ENCODE data around the gene BORCS5.
A peak's percentile ranks its signal among the peaks of the same experiment; 100 is the strongest.

The BORCS5 gene

DNA sequence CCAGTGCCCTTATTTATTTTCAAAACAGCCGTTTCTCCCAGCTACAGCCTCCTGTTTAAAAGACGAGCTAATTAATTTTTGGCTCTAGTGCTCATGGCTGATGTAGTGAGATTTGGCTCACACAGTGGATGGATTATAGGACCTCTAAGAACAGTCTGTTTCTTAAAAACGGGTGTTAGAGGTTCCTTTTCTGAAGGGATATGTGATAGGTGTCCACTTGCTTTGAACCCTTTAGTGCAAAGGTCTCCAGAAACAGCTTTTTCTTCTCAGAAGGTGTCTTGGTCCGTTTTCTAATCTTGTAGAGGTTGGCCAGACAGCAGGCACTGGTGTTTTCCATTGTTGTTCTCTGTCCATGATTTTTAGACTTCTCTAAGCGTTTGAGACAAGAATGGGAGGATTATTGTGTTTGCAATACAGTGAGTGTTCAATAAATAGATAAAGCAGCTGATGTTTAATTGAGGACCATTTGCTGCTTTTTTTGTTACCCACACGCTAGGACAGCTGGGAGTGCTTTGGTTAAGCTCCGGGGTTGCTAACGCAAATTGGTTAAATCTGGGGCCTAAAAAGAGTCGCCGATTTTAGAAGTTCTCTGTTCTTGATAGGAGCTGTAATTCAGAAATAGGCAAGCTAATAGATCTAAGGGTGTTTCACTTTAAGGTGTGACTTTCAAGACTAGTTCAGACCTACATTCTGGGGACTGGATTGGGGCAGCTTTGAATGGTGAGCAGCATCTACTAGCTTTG is 1.0 kb downstream of the BORCS5 start:
- Histone ChIP-seq H3K27me3 (ENCODE audit: control insufficient read depth, low read length) (no peaks in the 10 kb centered on the region), H3K9me3 (ENCODE audit: control insufficient read depth, insufficient read depth, low read length) (no peaks in the 10 kb centered on the region), H4K20me1 (ENCODE audit: control insufficient read depth, insufficient read depth, low read depth, low read length) (no peaks in the 10 kb centered on the region), H3K4me2 (ENCODE audit: low read length) (peak overlapping the region; percentile 75), H3K36me3 (ENCODE audit: control insufficient read depth, low read length) (no peaks in the 10 kb centered on the region), H3K9me2 (replicated peaks; ENCODE audit: control insufficient read depth, low read length) (no peaks in the 10 kb centered on the region), H3K79me2 (ENCODE audit: control insufficient read depth, low read length) (peaks cover 26% of the 10 kb centered on the region), H3F3A (ENCODE audit: control insufficient read depth, insufficient read depth) (peaks cover 3% of the 10 kb centered on the region; the same call in 1 of the 2 replicates), H3K4me1 (ENCODE audit: control insufficient read depth, low read length) (peaks cover 18% of the 10 kb centered on the region), H3K27ac (ENCODE audit: low read depth, low read length) (peak overlapping the region; percentile 78), H3K4me3 (ENCODE audit: low read length) (peak overlapping the region; percentile 72)
- TF ChIP-seq EZH2phosphoT487 (IDR thresholded peaks at IDR 0.05; ENCODE audit: borderline replicate concordance, low read length): no peak
- TF ChIP-seq, protein P1, sequence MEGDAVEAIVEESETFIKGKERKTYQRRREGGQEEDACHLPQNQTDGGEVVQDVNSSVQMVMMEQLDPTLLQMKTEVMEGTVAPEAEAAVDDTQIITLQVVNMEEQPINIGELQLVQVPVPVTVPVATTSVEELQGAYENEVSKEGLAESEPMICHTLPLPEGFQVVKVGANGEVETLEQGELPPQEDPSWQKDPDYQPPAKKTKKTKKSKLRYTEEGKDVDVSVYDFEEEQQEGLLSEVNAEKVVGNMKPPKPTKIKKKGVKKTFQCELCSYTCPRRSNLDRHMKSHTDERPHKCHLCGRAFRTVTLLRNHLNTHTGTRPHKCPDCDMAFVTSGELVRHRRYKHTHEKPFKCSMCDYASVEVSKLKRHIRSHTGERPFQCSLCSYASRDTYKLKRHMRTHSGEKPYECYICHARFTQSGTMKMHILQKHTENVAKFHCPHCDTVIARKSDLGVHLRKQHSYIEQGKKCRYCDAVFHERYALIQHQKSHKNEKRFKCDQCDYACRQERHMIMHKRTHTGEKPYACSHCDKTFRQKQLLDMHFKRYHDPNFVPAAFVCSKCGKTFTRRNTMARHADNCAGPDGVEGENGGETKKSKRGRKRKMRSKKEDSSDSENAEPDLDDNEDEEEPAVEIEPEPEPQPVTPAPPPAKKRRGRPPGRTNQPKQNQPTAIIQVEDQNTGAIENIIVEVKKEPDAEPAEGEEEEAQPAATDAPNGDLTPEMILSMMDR (IDR thresholded peaks at IDR 0.05; ENCODE audit: low read depth, low read length, poor library complexity, severe bottlenecking): no peak

GRCh38 chr12:12358528-12358927 is 1.6 kb downstream of the BORCS5 start:
- peak overlapping the region; percentile 72 for H3K4me3 ChIP-seq (ENCODE audit: low read length)
- H4K20me1 ChIP-seq (ENCODE audit: control insufficient read depth, insufficient read depth, low read depth, low read length): no peaks in the 10 kb centered on the region
- H3F3A ChIP-seq (ENCODE audit: control insufficient read depth, insufficient read depth): peaks cover 3% of the 10 kb centered on the region; the same call in 1 of the 2 replicates
- TF ChIP-seq, protein P1 (IDR thresholded peaks at IDR 0.05; ENCODE audit: low read depth, low read length, poor library complexity, severe bottlenecking): no peak
- no peak for TF ChIP-seq EZH2phosphoT487 (IDR thresholded peaks at IDR 0.05; ENCODE audit: borderline replicate concordance, low read length)
- no peaks in the 10 kb centered on the region for H3K36me3 ChIP-seq (ENCODE audit: control insufficient read depth, low read length)
- H3K9me2 ChIP-seq (replicated peaks; ENCODE audit: control insufficient read depth, low read length): no peaks in the 10 kb centered on the region
- peak overlapping the region; percentile 75 for H3K4me2 ChIP-seq (ENCODE audit: low read length)
- H3K27ac ChIP-seq (ENCODE audit: low read depth, low read length): peak overlapping the region; percentile 78
- peaks cover 18% of the 10 kb centered on the region for H3K4me1 ChIP-seq (ENCODE audit: control insufficient read depth, low read length)
- no peaks in the 10 kb centered on the region for H3K27me3 ChIP-seq (ENCODE audit: control insufficient read depth, low read length)
- no peaks in the 10 kb centered on the region for H3K9me3 ChIP-seq (ENCODE audit: control insufficient read depth, insufficient read depth, low read length)
- peaks cover 26% of the 10 kb centered on the region for H3K79me2 ChIP-seq (ENCODE audit: control insufficient read depth, low read length)

DNA sequence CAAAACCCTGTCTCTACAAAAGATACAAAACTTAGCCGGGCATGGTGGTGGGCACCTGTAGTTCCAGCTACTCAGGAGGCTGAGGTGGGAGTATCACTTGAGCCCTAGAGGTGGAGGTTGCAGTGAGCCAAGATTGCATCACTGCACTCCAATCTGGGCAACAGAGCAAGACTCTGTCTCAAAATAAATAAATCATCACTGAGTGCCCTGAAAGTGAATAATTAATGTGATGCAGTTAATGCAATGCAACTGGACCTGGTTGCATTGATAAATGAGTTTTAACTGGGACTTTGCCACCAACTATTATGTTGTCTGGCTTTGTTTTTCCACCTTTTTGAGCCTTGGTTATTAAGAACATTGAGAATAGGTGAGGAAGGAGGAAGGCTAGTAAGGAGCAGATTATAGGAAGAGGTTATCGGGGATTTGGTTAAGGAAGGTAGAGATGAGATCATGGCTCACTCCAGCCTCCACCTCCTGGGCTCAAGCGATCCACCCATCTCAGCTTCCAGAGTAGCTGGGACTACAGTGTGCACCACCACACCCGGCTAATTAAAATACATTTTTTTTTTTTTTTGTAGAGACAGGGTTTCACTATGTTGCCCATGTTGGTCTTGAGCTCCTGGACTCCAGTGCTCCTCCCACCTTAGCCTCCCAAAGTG is 8.0 kb downstream of the BORCS5 start:
- Histone ChIP-seq H3K4me3 (ENCODE audit: low read length) (no peak overlapping the region), H3K4me1 (ENCODE audit: control insufficient read depth, low read length) (peaks cover 3% of the 10 kb centered on the region; the same call in 1 of the 2 replicates), H3K4me2 (ENCODE audit: low read length) (no peak overlapping the region), H3K9me3 (ENCODE audit: control insufficient read depth, insufficient read depth, low read length) (no peaks in the 10 kb centered on the region), H3K27ac (ENCODE audit: low read depth, low read length) (no peak overlapping the region), H3K79me2 (ENCODE audit: control insufficient read depth, low read length) (peaks cover 3% of the 10 kb centered on the region), H3K9me2 (replicated peaks; ENCODE audit: control insufficient read depth, low read length) (no peaks in the 10 kb centered on the region), H3K27me3 (ENCODE audit: control insufficient read depth, low read length) (no peaks in the 10 kb centered on the region), H4K20me1 (ENCODE audit: control insufficient read depth, insufficient read depth, low read depth, low read length) (no peaks in the 10 kb centered on the region), H3K36me3 (ENCODE audit: control insufficient read depth, low read length) (no peaks in the 10 kb centered on the region), H3F3A (ENCODE audit: control insufficient read depth, insufficient read depth) (0 out of 2 replicates have a peak, but pooled peaks cover 2% of the 10 kb centered on the region)
- TF ChIP-seq, protein P1 (IDR thresholded peaks at IDR 0.05; ENCODE audit: low read depth, low read length, poor library complexity, severe bottlenecking): no peak
- TF ChIP-seq EZH2phosphoT487 (IDR thresholded peaks at IDR 0.05; ENCODE audit: borderline replicate concordance, low read length): no peak
